RPMI8226 (cell line): ENCODE results near the gene PPP3R1.

ENCODE experiments used
- DNase-seq: peaks from one replicate; pipeline ENCODE4 v3.0.0-alpha.2; 2015

PPP3R1 gene

DNA sequence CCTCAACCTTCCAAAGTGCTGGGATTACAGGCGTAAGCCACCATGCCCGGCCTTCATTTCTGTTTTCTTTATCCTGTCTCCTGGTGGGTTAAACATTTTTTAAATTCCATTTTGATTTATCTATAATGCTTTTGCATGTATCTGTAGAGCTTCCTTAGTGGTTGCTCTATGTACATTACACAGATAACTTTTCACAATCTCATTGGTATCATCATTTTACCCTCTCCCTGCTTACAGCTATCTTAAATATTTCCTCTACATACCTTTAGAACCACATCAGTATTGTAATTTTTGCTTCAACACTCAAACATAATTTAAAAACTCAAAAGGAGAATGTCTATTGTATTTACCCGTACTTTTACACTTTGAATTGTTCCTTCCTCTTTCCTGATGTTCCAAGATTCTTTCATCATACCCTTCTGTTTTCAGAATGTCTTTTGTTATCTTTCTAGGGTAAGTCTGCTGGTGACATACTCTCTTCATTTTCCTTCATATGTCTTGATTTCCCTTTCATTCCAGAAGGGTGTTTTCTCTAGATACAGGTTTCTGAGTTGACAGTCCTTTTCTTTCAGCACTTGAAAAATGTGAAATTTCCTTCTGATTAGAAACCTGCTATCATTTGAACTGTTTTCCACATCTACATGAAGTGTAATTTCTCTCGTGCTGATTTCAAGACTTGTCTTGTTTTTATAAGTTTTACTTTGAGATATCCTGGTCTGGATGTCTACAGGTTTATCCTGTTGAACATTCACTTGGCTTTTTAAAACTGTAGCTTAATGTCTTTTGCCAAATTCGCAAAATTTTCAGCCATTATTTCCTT lies 21.9 kb downstream of the PPP3R1 start:
- DNase-seq = no peak

DNA sequence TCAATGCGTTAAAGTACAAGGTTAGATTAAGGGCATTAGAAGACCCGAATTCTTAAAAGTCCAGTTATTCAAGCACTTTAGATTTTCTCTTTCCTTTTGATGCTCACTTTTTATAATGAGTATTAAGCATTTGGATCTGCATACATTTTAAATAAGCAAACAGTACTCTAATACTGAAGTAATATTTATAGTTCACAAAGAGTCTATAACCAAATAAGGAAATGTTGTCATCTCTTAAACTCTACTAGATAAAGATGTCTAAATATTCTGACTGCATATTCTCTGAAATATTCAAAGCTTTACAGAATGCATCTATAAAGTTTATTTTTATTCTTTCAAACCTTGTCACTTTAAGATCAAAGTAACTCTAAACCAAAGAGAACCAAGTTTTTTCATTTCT lies 25.5 kb downstream of the PPP3R1 start:
- DNase-seq = no peak

DNA sequence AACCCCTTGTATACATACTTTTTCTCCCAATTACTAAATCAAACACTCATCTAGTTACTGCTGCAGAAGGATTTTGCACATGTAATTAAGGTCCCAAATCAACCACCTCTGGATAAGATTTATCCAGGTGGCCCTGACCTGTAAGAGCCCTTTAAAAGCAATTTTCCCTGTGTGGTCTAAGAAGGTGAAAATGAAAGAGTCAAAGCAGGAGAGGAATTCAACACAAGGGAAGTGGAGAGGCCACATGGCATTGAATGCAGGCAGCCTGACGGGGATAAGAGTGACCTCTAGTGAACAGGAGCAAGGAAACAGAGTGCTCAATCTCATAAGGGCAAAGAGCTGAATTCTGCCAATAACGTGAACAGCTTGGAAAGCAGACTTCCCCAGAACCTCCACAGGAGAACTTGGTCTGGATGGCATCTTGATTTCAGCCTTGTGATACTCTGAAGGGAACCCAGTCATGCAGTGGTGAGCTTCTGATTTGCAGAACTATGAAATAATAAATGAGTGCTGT lies 27.2 kb downstream of the PPP3R1 start:
- peak; percentile 74 for DNase-seq

DNA sequence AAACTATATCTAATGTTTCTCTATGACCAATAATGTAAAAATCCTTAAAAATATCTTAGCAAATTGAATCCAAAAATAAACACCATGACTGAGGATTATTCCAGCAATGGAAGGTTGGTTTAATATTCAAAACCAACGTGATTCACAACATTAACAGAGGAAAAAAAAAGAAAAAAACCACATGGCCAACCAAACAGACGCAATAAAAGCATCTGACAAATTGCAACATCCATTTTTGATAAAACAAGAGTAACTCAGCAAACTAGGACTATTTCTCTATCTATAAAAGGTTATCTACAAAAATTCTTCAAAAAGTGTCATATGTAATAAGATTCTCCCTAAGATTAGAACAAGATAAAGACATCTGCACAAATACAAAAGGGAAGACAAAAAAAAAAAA lies 28.9 kb downstream of the PPP3R1 start:
- DNase-seq = no peak

DNA sequence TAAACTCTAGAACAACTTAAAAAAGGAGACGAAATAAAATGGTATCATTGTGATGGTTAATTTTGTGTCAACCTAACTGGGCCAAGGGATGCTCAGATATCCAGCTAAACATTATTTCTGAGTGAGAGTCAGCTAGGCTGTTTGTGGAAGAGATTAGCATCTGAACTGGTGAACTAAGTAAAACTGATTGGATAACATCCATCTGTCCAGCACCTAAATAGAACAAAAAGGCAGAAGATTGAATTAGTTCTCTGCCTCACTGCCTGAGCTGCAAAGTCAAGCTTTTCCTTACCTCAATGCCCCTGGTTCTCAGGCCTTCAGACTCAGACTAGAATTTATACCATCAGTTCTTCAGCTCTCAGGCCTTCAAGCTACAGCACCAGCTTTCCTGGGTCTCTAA lies 30.0 kb downstream of the PPP3R1 start:
- no peak for DNase-seq

DNA sequence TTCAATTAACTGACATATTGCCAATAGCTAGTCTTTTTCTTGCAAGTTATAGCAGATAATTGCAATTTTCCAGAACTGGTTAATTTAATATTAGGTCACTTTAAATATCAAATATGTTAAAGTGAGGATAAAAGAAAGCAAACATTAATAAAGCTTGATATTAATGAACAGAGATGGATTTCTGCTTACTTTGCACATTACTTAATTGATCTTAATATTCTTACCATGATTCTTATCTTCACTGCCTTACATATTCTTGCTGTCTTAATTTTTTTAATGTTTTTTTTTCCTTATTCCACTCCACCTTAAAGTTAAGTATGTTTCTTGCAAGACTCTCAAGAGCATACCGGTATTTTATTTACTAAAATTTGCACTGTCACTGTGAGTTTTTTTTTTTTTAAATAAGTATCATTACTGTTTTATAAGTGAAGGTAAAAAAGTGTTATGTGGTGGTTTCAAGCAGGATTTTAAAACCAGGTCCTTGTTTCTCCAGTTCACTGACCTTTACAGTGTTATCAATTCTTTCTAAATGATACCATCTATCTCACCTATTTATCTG lies 33.9 kb downstream of the PPP3R1 start:
- no peak for DNase-seq

DNA sequence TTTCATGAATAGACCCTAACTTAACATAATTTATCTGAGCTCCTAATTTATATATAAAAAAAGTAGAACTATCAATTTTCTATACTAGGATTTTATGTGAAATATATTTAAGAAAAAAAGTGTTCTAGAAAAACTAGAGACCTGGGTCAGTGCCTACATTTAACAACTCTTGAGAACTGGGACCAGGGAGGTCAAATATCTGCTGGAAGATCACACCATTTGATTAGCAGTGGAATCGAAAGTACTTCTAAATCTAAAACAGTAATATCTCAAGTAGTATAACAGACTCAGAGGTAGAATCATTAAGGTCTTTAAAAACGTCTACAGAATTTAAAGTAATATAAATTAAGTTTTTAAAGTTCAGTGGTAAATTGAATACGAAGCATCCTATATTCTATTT lies 34.6 kb downstream of the PPP3R1 start:
- no peak for DNase-seq

DNA sequence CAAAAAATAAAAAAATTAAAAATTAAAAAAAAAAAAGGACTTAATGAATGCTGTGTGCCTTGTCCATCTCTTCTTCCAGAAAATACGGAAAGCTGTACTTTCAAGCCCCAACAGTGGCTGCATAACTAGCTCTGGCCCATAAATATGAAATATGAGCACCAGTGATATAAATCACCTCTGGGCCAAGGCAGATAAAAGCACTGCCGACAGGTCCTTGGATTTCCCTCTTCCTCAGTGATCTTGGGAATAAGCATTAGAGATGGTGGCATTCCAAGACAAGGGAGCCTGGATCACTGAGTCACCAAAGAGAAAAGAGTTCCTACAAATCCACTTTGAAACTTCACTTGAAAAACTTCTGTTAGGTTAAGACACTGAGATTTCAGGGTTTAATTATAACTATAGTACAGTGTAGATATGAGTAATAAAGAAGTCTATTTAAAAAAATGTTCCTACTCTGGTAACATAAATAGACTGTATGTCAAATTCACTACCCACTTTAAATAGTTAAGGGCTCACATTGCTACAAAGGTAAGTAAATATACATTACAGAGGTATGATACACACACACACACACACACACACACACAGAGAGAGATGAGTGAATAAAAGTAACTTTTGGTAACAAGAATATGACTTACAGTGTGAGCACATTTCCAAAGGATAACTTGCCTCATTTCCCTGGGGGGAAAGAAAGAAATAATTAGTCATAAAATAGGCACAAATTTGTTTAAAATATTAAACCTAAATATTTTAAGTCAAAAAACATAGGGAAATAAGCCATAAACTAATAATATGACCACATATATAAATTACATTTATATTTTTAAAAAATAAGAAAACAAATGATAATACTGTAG lies 35.6 kb downstream of the PPP3R1 start:
- DNase-seq = no peak

DNA sequence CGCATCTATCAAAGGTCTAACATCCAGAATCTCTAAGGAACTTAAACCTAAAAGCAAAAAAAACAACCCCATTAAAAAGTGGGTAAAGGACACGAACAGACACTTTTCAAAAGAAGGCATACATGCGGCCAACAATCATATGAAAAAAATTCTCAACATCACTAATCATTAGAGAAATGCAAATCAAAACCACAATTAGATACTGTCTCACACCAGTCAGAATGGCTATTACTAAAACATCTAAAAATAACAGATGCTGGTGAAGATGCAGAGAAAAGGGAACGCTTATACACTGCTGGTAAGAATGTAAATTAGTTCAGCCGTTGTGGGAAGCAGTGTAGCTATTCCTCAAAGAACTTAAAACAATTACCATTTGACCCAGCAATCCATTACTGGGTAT lies 38.0 kb downstream of the PPP3R1 start:
- DNase-seq = no peak

DNA sequence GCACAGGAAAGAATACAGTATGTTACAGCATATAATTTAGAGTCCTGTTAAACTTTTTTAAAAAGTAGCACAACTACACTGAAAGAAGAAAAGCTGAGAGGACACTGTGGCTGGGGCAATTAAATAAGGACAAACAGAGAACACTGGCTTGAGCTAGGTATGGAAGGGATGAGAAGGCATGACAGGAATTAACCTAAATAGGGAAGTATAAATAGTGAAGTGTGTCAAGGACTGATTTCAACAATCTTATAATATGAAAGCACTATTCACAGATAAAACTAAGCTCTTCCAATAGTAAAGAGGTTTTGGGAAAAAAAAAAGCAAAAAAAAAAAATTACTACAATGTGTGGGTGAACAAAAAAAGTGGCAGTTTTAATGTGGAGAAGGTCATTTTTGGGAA lies 45.5 kb downstream of the PPP3R1 start:
- no peak for DNase-seq

DNA sequence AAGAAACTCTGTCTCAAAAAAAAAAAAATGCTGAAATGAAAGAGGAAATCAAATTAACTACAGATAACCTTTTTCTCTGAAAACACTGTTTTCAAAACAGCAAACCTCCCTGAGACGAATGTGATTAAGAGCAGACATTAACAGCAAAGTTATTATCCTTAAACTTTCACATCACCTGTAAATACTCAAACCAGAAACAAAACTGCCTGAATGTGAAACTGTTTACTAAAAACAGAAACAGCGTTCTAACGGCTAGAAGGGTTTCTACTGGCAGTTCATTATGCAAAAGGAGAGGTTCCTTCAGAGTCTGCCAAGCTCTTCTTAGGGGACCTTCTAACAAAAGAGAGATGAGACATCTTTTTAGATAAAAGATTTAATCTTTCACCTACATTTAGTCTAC lies 48.7 kb downstream of the PPP3R1 start:
- DNase-seq = peak; percentile 65

DNA sequence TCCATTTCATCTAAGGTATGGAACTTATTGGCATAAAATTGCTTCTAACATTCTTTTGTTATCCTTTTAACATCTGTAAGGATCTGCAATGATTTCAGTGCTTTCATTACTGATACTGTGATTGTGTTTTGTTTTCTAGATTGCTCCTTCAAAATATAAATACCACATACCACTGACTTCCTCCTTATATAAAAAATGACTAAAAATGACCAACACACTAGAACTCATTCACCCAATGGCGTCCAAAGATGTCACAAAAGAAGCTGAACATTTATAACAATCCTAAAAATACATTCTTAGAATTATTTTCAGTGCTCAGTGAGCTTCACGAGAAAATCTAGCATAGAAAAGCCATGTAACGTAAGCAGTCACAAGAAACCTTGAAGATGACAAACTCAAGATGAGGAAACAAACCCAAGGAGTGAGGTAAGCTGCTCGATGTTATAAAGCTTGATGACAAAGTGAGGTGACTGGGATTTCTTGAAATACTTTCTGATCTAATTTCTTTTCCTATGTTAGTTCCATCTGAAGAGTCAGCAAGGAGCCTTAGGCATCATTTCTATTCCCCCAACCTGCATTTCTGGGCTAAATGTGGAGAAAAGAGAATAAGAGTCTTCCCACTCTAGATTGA lies 52.1 kb downstream of the PPP3R1 start:
- DNase-seq = no peak

DNA sequence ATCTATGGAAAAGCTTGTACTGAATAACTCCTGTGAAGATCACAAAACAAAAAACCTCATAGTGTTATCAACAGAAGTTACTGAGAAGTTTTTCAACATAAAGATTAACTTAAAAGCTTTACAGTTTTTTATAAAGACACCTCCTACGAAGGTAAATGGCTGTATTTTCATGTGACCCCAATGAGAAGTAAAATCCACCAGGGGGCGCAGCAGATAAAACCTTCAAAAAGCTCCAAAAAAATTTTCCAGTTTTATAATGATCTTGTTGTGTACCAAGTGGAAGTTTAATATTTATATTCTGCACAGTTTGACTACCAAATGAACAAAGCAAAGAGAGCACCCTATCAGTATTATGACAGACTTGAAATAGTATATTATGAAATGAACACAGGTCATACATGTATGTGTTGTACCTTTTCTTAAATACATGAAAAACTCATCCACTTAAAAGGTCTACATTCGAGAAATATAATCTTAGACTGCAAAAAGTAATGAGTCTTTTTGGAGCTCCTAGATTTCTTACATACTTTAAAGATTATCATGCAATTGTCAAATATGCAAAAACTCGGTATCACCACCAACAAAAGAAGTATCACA lies 56.1 kb downstream of the PPP3R1 start:
- DNase-seq = peak; percentile 48

DNA sequence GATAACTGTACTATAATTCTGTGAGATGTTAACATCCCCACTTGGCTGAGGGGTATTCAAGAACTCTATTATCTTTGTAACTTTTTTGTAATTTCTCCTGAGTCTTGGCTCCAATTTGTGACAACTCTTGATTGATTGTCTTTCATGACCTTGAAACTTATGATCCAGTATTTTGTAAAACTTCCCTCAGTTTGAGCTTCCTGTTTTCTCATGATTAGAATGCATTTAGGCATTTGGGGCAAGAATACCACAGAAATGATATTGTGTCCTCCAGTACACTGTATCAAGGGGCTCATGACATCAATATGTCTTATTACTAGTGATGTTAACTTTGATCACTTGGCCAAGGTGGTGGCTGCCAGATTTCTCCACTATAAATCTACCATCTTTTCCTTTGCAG lies 57.2 kb downstream of the PPP3R1 start:
- no peak for DNase-seq

DNA sequence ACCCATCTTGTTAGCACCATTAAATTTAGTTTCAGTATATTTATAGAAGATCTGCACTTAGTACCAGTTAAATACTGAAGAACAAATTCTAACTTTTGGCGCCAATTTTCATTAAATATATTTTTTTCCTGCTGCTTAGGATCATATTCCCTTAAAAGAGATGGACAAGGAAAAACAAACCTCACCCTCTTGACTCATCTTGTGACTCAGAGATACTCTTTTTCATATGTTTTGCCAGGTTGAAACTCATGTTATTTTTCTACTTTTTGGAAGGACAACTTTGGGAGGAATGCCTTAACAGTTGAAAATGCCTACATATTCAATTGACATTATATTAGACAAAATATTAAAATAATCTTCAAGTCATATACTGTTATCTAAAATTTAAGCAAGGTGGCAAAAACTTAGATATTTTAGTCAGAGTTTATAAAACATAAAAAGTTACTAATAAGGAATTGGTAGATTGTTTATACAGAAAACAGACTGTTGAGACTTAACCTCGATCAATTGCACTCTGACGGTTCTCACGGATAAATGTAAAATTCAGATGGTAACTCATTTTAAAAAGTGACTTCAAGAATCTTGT lies 58.5 kb downstream of the PPP3R1 start:
- no peak for DNase-seq

DNA sequence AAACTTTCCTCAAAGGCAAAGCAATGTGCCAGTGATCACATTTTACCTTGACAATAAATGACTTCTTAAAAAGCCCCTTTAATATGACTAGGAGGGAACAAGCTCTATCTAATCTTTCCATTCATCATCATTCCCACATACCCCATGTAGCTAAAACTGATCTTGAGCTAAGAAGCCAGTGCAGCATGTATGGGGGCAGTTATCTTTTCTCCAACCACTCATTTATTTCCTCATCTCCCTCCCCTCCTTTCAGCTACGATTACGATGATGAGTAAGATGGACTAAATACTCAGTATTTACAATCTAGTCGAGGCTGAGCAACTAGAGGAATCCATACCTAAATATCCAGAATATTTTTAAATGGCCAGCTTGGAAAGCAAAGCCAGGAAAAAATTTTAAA lies 59.2 kb downstream of the PPP3R1 start:
- DNase-seq = no peak

DNA sequence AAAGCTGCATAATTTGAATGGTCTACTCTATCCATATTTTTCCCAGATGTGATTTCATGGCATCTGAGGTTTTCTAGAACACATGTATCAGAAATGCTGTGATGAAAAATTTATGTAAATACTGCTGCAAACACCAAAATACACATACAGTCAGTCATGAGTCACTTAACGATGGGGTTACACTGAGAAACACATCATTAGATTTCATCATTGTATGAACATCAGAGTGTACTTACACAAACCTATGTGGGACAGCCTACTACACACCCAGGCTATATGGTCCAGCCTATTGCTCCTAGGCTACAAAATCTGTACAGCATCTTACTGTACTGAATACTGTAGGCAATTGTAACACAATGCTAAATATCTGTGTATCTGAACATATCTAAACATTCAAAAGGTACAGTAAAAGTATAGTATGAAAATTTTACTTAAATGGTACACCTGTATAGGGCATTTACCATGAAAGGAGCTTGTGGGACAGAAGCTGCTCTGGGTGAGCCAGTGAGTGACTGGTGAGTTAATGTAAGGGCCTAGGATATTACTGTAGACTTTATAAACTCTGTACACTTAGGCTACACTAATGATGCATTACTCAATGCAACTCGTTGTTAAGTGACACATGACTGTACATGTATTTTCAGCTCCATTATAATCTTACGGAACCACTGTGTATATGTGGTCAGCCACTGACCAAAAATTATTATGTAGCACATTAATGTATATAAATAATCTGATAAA lies 61.2 kb downstream of the PPP3R1 start:
- no peak for DNase-seq

DNA sequence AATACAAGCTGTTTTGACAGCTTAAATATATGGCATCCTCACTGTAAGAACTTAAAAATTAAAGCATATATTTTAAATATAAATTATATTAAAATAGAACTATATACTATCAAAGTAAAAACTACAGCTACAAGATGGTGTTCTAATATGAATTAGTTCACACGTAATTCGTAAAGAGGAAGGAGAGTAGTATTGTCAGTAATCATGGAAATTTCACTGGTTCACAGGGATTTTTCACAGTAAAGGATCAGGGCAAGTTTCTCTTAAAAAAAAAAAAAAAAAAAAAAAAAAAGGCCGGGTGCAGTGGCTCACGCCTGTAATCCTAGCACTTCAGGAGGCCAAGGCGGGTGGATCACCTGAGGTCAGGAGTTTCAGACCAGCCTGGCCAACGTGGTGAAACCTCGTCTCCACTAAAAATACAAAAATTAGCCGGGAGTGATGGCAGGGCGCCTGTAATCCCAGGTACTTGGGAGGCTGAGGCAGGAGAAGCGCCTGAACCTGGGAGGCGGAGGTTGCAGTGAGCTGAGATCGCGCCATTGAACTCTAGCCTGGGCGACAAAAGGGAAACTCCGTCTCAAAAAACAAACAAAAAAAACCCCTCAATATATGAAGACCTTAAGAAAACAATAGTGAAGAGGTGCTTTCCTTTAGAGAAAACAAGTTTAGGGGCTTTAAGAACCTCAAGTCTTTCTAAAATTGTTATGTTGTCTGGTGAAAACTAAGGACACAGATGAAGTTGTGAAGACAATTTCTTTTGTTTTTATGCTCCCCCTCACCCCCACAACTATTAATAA lies 62.1 kb downstream of the PPP3R1 start:
- DNase-seq = no peak

DNA sequence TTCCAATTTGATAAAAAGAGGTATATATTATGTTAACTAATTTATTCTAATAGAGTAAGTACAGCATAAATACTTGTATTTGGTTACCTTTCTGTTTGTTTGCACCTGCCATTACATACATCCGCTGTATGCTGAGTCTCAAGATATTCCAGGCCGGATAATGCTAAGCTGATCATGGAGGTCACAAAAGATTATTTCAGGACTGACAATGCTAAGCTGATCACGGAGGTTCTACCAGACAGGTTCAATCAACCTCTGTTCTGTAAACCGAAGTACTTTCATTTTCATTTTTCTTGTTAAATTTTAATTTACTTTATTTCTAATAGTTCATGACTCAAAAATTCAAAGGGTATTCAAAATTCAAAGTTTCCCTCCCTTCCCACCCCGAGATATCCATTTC lies 63.5 kb downstream of the PPP3R1 start:
- no peak for DNase-seq

DNA sequence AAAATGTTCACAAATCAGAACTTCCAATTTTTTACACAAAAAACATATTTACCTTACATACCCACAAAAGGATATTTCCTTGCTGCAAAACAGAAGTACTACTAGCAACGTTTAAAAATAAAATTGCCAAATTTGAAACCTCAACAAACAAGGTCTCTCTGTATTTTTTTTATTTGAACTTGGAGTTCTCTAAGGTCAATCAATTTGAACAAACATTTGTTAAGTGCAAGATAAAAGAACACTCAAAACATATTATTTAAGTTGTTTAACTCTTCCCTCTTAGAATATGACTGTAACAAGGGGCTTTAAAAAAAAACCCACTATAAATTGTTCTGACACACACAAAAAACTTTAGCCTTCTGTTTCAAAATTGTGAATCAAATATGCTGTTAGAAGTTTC lies 65.0 kb downstream of the PPP3R1 start:
- DNase-seq = no peak
